Measurements from ENCODE around the gene AP4S1.

DNA sequence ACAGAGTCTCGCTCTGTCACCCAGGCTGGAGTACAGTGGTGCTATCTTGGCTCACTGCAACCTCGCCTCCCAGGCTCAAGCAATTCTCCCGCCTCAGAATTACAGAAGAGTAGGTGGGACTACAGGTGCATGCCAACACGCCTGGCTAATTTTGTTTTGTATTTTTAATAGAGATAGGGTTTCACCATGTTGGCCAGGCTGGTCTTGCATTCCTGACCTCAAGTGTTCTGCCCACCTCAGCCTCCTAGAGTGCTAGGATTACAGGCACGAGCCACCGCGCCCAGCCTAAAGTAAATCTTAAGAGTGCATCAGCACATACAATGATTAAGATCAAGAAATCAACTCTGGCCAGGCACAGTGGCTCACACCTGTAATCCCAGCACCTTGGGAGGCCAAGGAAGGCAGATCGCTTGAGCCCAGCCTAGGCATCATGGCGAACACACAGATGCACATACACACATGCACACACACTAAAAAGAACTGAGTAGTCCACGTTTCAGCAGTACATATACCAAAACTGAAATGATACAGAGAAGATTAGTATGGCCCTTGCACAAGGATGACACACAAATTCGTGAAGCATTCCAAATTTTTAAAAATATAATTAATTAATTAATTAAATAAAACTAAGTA is 117.1 kb downstream of the AP4S1 start:
- no peak for TF ChIP-seq POLR2A (IDR thresholded peaks at IDR 0.05)
- no peak for TF ChIP-seq EP300 (IDR thresholded peaks at IDR 0.05)

Data from stomach (tissue), 4 donors.